GM18861 (cell line): ENCODE measurements around the gene MRPL43.
"Not testable (repeated sequence)": the region's sequence is repeated elsewhere in the genome, so short reads cannot be mapped to it uniquely, and the experiment has no call there.

Source experiments
- ATAC-seq: cut with Tn5 transposase; IDR thresholded peaks from one replicate; pipeline ENCODE4 v1.9.1; 2021; ENCODE audit not compliant: unreplicated experiment

The MRPL43 gene

DNA sequence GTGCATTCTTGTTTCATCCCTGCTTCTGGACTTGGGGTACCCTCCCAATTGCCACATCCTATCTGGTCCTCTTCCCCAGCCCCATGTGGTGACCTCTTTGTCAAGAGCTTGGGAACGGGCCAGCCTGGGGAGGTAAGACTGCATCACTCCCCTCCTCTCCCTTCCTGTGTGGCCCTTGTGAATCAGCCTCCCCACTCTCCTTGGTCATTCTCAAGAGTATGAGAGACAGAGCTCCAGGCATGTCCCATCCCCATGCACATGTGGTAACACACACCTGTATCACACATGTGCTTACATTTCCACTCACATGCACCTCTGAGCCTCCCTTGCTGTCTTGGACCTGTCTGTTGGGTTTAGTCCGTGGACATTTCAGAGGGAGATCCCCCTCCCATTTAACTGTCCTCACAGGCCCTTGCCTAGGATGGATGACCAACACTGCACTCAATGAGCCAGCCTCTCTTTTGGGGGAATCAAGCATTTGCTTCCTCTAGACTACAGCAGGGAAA lies 2.6 kb downstream of the MRPL43 start:
- no peak for ATAC-seq

DNA sequence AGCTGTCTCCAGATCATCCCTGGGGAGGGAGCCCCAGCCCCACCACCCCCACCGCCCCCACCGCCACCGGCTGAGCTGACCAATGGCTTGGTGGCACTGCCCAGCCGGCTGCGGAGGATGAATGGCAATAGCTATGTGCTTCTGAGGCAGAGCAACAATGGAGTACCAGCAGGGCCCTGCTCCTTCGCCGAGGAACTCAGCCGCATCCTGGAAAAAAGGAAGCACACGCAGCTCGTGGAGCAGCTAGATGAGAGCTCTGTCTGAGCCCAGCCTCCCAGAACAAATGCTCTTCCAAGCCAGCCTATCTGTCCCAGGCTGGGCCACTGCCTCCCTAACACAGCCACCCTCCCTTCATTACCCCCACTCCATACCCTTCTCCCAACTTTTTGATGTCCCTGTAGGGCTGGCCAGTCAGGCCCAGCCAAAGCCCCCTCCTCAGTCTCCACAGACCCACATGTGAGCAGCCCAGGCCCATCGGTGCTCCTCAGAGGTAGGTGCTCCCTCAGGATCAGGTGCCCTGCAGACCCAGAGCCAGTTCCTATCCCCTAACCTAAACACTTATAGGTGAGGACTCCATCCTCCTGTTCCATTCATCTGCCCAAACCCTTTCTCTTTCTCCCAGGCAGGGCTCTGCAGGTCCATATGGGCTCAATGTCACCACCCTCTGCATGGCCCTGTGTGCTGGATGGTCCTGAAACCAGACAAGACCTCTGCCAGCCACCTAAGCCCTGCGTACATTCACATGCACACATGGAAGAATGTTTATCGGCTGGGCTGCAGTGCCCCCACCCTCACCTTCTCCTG lies 3.2 kb downstream of the MRPL43 start:
- ATAC-seq = no peak

DNA sequence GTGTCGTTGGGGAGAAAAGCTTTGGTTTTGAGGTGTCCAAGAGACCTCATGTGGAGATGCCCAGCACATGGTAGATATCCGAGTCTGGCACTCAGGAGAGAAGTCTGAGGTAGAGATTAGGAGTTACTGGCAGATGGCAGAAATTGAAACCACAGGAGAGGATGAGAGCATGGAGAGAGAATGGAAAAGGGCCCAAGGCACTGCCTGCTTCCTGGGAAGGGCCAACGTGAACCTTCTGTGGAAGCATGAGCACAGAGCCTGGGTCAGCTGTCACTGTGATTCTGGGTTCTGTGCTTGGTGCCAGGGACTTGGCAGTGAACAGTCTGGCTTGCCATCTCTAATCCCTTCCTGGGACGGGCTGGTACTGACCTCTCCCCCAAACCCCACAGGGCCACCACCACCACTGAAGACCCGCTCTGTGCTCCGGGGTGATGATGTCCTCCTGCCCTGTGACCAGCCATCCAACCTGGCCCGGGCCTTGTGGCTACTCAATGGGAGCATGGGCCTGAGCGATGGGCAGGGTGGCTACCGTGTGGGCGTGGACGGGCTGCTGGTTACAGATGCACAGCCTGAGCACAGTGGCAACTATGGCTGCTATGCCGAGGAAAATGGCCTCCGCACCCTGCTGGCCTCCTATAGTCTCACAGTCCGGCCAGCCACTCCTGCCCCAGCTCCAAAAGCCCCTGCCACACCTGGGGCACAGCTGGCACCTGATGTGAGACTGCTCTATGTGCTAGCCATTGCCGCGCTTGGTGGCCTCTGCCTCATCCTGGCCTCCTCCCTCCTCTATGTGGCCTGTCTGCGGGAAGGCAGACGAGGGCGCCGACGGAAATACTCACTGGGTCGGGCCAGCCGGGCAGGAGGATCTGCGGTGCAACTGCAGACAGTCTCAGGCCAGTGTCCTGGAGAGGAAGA lies 4.1 kb downstream of the MRPL43 start:
- no peak for ATAC-seq

DNA sequence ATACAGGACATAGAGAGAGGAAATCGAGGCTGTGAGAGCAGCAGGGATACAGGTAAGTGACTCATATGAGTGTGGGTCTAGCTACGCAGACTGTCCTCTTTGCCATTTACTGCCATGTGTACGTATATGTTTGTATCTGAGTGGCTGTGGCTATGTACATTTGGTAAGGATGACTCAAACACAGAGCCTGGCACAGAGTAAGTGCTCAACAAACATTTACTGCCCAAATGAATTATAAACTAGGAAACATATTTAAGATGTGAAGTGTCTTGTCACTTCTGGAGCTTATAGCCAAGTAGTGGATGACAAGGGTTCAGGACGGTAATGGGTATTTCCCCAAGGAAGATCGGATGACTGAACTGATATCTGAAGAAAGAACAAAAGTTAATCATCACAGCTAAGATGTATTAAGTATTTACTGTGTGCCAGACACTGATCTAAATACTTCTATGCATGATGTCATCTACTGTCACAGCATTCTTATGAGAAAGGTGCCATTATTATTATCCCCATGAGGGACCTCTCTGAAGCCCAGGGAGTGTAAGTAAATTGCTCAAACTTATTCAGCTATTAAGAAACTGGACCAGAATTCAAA lies 6.0 kb downstream of the MRPL43 start:
- ATAC-seq = no peak

DNA sequence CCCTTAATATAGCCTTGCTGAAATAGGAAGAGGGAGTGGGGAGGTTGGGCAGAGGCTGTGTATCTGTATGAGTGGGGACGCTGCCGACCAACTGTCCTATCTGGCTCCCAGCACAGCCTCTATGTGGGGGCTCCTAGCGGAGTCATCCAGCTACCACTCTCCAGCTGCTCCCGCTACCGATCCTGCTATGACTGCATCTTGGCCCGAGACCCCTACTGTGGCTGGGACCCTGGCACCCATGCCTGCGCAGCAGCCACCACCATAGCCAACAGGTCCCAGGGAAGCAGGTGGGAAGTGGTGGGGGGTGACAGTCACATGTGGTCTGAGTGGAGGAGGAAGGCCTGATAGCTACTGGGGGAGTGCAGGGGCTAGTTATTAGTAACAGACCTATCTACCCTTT lies 6.6 kb downstream of the MRPL43 start:
- no peak for ATAC-seq

DNA sequence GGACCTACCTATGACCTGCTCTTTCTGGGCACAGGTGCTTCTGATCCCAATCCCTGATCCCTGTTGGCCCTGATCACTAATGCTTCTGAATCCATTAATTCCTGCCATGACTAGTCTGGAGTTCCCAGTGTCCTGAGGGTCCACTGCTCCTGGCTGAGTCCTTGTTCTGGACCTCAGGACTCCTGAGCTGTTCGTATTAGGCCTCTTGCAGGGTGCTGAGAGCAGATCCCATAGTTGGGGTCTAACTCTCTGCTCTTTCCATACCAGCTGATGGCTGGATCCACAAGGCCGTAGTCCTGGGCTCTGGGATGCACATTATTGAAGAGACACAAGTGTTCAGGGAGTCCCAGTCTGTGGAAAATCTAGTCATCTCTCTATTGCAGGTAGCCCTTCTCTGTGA lies 7.0 kb downstream of the MRPL43 start:
- no peak for ATAC-seq

DNA sequence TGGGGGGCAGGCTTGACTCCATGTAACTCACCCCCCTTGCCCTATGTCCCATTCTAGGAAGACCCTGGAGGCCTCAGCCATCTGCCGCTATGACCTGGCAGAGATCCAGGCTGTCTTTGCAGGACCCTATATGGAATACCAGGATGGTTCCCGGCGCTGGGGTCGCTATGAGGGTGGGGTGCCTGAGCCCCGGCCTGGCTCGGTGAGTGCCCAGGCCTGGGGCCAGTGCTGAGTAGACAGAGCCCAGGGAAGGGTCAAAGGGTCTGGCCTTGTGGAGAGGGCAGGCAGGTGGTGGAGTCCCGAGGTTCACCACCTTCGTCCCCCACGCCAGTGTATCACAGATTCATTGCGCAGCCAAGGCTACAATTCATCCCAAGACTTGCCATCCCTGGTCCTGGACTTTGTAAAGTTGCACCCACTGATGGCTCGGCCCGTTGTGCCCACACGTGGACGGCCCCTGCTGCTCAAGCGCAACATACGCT lies 7.5 kb downstream of the MRPL43 start:
- no peak for ATAC-seq

DNA sequence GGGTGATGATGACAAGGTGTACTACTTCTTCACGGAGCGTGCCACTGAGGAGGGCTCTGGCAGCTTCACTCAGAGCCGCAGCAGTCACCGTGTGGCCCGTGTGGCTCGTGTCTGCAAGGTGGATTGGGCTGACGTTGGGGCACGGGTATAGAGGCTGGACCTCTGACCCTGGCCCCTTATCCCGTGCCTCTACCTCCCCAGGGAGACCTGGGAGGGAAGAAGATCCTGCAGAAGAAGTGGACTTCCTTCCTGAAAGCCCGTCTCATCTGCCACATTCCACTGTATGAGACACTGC lies 8.4 kb downstream of the MRPL43 start:
- ATAC-seq = no peak

DNA sequence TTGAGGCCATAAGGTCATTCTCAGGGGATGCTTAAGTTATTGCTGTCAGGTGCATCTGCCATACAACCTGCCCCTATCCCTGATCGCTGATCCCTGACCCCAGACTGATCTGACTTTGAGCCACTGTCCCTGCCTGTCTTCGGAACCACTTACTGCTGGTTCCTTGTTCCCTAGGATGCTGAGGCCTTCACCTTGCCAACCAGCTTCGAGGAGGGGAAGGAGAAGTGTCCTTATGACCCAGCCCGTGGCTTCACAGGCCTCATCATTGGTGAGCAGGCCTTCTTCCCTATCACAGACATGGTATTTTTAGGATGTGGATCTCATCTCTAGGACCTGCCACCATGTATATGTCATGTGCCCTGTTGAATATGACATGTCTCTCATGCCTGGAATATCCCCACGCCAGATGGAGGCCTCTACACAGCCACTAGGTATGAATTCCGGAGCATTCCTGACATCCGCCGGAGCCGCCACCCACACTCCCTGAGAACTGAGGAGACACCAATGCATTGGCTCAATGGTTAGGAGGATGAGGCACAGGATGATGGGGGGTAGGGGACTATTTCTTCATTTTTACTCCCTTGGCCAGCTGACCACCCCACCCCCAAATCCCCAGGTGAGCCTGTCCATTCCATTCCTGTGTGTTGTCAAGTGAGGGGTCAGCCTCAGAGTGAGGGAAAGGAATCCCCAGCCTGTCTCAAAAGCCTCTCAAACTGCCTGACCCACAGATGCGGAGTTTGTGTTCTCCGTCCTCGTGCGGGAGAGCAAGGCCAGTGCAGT lies 9.0 kb downstream of the MRPL43 start:
- no peak for ATAC-seq

DNA sequence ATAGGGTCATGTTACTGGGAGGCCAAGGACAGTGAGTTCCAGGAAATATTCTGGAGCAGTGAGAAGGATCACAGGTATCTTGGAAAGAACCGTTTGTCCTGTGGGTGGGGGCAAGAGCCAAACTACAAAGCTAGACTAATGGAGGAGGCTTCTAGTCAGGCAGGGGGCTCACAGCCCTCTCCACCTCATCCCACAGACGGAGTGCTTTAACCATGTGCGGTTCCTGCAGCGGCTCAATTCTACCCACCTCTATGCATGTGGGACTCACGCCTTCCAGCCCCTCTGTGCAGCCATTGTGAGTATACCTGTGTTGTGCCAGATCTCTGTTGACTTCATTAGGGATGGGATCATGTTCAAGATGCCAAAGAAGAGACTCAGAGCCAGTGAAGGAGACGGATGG lies 9.9 kb downstream of the MRPL43 start:
- ATAC-seq = no peak

DNA sequence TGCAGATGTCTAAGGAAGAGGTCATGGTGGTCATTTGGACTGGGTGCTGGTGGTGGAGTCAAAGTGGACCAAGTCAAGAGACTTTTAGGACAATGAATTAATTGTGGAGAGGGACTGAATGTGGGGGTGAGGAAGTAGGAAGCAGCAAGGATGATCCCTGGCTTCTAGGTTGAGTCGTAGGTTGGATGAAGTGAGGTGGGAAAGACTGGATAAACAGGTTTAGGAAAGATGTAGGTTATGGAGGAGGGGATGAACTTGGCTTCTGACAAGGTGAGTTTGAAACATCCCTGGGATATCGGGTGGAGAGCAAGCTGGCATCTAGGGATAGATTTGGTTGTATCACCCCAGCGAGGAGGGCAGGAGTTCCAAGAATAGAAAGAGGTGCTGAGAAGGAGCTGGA lies 10.4 kb downstream of the MRPL43 start:
- ATAC-seq = no peak

DNA sequence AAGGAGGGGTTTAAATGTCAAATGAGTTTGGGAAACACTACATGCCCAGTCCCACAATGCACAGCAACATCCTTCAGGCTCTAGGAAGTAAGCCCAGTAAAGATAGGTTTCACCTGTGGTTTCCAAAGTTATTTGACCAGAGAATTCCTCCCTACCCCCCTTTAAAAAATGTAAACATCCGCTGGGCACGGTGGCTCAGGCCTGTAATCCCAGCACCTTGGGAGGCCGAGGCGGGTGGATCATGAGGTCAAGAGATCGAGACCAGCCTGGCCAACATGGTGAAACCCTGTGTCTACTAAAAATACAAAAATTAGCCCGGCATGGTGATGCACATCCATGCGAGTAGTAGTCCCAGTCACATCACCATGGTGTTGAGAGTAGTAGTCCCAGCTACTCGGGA lies 11.9 kb downstream of the MRPL43 start:
- not testable (repeated sequence) for ATAC-seq

DNA sequence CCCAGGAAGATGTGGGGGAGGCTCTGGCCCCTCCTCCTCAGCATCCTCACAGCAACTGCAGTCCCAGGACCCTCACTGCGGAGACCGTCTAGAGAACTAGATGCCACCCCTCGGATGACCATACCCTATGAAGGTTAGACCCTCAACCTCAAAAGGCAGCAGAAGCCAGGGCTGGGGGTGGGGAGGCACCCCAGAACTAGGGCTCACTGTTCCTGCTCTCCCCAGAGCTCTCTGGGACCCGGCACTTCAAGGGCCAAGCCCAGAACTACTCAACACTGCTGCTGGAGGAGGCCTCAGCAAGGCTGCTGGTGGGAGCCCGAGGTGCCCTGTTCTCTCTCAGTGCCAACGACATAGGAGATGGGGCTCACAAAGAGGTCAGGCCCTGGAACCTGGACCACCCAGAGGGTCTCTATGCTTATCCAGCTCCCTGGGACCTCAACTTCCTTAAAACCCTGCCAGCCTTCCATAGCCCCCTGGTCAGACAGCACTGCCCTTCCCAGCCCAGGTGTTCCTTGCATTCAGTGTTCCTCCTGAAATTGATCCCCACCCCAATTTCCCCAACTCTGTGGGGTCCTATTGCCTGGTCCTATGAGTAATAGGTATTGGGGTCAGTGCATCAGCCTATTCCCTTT lies 14.3 kb downstream of the MRPL43 start:
- no peak for ATAC-seq

DNA sequence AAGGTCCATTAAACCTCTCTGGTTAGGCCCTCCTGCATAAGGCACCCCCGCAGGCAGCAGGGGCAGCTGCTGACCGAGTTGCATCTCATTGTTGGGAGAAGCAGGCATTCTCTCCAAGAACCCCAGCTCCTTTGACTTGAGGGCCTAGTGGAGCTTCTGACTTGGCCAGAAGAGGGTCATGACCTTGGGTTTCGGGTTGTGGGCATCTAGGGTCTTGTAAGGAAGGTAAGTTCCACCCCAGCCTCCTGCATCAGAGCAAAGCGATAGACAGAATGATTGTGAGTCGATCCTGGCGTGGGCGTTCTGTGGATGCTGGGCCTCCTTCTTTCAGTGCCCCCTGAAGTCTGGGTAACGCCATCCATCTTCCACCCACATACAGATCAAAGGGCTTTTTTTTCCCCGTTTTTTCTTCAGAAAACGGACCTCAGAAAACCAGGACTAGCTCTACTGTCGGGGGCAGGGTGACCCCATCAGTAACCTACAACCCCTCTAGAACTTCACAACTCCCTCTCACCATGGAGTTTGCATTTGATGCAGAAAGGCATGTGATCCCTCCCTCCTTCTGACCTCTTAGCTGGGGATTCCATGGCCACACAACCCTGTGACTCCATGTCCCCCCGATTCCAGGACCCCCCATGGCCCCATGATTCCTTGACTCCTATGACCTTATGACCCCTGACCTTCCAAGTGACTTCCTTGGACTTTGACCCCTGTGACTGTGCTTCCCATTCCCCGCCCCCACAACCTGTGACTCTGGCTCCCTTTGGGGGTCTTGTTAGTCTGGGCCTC lies 15.0 kb downstream of the MRPL43 start:
- no peak for ATAC-seq

DNA sequence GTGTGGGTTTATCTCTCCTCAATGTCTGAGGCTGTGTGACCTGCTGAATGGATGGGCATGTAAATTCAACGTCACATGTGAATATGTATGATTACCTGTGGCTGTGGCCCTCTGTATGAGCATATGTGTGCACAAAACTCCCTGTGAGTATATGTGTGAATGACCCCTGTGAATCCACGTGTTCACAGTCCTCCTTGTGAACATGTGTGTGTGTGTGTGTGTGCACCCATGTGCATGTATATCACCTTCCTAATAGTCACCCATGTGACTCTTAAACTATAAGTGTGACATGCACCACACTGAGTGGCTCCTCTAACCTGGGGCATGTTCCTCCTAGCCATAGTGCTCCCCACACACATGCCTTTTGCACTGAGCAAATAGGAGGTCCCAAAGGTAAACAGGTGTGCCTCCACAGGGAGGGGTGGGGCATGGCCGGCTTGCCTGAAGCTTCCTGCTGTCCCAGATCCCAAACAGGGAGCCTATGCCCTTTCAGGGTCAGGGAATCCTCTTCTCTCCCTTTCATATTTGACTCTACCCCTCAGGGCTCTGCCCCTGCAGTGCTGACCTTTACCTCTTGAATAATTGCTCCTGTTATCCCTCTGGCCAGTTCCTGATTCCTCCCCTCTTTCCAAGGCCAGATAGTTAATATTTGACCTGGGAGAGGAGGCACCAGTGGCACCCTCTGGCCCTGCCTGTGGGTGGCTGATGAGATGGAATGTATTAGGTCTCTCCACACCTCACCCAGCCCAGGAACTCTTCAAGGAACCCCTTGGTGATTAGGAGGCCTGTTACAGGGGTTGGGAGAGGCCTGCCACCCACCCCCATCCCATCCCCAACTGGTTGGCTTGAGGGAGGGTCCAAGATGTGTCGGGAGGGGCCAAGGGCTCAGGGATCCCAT lies 16.1 kb downstream of the MRPL43 start:
- no peak for ATAC-seq

DNA sequence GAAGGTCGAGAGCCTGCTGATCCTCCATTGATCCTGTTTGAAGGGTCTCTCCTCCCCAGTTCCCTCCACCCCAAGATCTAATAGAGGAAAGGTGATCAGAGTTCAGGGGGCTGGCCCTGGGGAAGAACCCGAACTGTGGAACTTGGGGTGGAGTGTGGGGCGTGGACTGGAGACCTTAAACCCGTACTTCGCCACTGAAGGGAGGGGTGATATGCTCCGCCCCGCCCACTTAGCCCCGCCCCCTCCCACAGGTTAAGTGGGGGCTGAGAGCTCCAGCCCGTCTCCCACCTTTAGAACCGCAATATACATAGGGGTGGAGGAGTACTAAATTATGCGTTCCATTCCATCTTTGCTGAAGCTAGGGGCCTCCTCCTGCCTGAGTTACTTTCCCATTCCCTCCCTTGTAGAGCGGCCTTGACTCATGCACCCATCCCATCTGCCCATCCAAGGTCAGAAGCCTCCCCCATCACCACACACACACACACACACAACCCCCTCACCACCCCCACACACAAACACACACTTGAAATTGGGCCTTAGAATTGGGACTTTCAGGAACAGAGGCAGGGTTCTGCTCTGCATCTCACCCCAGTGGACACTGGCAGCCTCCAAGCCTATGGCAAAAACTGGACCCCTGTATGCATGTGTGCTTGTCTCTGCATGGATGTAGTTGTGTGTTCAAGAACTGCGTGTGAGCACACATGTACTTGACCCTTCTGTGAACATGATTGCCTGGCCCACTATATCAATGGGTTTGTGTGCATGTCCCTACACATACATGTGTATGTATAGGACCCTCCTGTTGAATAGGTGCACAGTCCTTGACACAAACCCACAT lies 17.0 kb downstream of the MRPL43 start:
- ATAC-seq = no peak

DNA sequence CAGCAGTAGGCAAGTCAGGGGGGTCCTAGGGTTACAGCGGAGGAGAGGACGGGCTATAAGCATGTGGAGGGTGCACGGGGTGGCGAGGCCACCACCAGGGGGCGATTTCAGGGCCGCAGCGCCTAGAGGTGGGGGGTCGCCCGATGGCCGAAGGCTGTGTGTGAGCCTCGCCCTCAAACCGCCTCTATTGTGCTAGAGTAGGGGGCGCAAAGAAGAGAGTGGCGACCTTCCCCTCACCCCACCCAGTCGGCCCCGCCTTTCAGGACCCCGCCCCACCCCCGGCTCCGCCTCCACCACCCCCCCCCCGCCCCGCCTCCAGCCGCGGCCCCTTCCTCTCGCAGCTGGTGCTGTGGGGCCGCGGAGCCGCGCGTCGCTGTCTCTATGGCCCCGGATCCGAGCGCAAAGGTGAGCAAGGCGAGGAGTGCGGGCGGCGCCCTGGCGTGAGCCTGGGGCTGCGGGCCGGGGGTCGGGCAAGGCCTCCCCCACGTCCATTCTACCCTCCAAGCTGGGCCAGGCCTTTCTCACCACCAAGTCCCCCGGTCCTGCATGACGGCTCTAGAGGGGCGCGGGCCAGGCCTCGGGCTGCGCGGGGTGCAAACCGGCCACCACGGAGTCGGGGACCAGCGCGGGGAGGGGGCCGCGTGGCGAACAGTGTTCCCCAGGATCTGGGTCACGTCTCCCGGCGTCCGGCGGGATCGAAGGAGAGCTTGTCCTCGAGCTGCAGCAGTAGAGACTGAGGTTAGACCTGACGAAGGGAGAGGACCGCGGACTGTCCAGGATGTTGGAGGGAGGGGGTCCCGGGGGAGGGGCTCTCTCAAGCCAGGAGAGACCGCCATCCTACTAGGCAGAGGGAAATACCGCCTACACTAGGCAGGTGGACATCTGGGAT lies 17.9 kb downstream of the MRPL43 start, which contains the start of gene SEMA4G:
TSS of gene SEMA4G (plus strand) at position 318 of the 889 bp plus-strand sequence. CDS start 3,409 bp downstream, outside the sequence.
- no peak for ATAC-seq
